Cardiac muscle cell (in vitro differentiated cells and primary cell): ENCODE results near the gene KSR1. TPM values are rescaled to one million over a fixed set of nuclear protein-coding genes. Genes with fewer than 3 reads are reported as not detected.

ENCODE experiments used
- DNase-seq, 2 donors: peaks; one replicate each; pipeline versions ENCODE4 v3.0.0 to v3.0.0-alpha.2; 2010 to 2017; ENCODE audit warnings: low read depth in 1 of 2, low spot score in 1 of 2
- H3K27ac ChIP-seq: fragments of 200-600 bp; sonication (generic); 2 replicates; pipeline ENCODE4 v1.5.1; 2016
- H3K27me3 ChIP-seq: fragments of 200-600 bp; sonication (generic); 2 replicates; pipeline ENCODE4 v1.6.0; 2016; ENCODE audit warnings: control low read depth
- H3K36me3 ChIP-seq: fragments of 200-600 bp; sonication (generic); 2 replicates; pipeline ENCODE4 v1.5.1; 2016; ENCODE audit warnings: control low read depth
- H3K4me1 ChIP-seq: fragments of 200-600 bp; sonication (generic); 2 replicates; pipeline ENCODE4 v1.8.1; 2017; ENCODE audit warnings: low read depth, mild to moderate bottlenecking, mixed run types
- H3K4me3 ChIP-seq: fragments of 200-600 bp; sonication (generic); 2 replicates; pipeline ENCODE4 v1.5.1; 2016; ENCODE audit warnings: mild to moderate bottlenecking
- H3K9me3 ChIP-seq: fragments of 200-600 bp; sonication (generic); 2 replicates; pipeline ENCODE4 v1.5.1; 2017; ENCODE audit warnings: low read depth, mild to moderate bottlenecking, control low read depth
- CTCF ChIP-seq: IDR thresholded peaks from 2 replicates; pipeline ENCODE4 v1.5.1; 2012; ENCODE audit warnings: low read depth, mild to moderate bottlenecking, low read length
- polyA plus RNA-seq: library from polyadenylated mRNA; unstranded; fragments of >200 nt; fragmentation: Nextera tagmentation; extraction: Ambion mirVana; gene quantifications from 2 replicates; pipeline ENCODE4 v1.2.1, GENCODE V29; 2016
- total RNA-seq: library from RNA; depleted of rRNA; stranded (reverse); fragments of >200 nt; gene quantifications from 2 replicates; pipeline ENCODE4 v1.2.3, GENCODE V29; 2016

Gene KSR1
- total and polyA plus RNA-seq, 2 experiments from 2014 or later, result 15.7 to 29.0 TPM

GRCh38 chr17:27485125-27485524 is 28.9 kb downstream of the KSR1 start:
- TF ChIP-seq CTCF, result no peak
- H3K27ac ChIP-seq, result no peak overlapping the region

GRCh38 chr17:27485716-27486495 is 29.7 kb downstream of the KSR1 start:
- Histone ChIP-seq H3K9me3 (no peaks in the 10 kb centered on the region), H3K27me3 (no peaks in the 10 kb centered on the region), H3K27ac (no peak overlapping the region), H3K4me3 (no peak overlapping the region), H3K4me1 (peaks cover 17% of the 10 kb centered on the region), H3K36me3 (no peaks in the 10 kb centered on the region)
- DNase-seq, result no peak
- no peak for TF ChIP-seq CTCF

More at GRCh38 chr17:27485125-27485524, 28.9 kb downstream of the KSR1 start:
- Histone ChIP-seq H3K36me3 (no peaks in the 10 kb centered on the region), H3K4me3 (no peak overlapping the region), H3K9me3 (no peaks in the 10 kb centered on the region), H3K4me1 (peaks cover 17% of the 10 kb centered on the region), H3K27me3 (no peaks in the 10 kb centered on the region)
- DNase-seq, result no peak

GRCh38 chr17:27486741-27487140 is 30.5 kb downstream of the KSR1 start:
- no peak overlapping the region for H3K4me3 ChIP-seq
- DNase-seq, result no peak
- no peaks in the 10 kb centered on the region for H3K27me3 ChIP-seq
- no peak for TF ChIP-seq CTCF
- H3K36me3 ChIP-seq, result no peaks in the 10 kb centered on the region
- no peaks in the 10 kb centered on the region for H3K9me3 ChIP-seq
- H3K27ac ChIP-seq, result no peak overlapping the region
- H3K4me1 ChIP-seq, result peaks cover 21% of the 10 kb centered on the region

GRCh38 chr17:27488231-27488630 is 32.0 kb downstream of the KSR1 start:
- no peaks in the 10 kb centered on the region for H3K9me3 ChIP-seq
- no peaks in the 10 kb centered on the region for H3K36me3 ChIP-seq
- H3K27ac ChIP-seq, result no peak overlapping the region
- no peaks in the 10 kb centered on the region for H3K27me3 ChIP-seq
- no peak for TF ChIP-seq CTCF
- H3K4me1 ChIP-seq, result peaks cover 29% of the 10 kb centered on the region
- DNase-seq, result peak in 1 of 2 donors; percentile 46
- no peak overlapping the region for H3K4me3 ChIP-seq

- TF ChIP-seq CTCF, result no peak
- H3K4me1 ChIP-seq, result peaks cover 25% of the 10 kb centered on the region
- no peak overlapping the region for H3K4me3 ChIP-seq
- H3K27ac ChIP-seq, result no peak overlapping the region
- peak in 1 of 2 donors; percentile 84 for DNase-seq
- no peaks in the 10 kb centered on the region for H3K9me3 ChIP-seq
- H3K27me3 ChIP-seq, result no peaks in the 10 kb centered on the region
- no peaks in the 10 kb centered on the region for H3K36me3 ChIP-seq
Observed at GRCh38 chr17:27489045-27489715, 32.9 kb downstream of the KSR1 start.
